Liver (tissue), 9 donors: Measurements from ENCODE around the gene GLB1L2. TPM values are rescaled to one million over a fixed set of nuclear protein-coding genes. Genes with fewer than 3 reads are reported as not detected.

Experiments used
- DNase-seq: peaks from one replicate; pipeline ENCODE4 v3.0.0-alpha.2; 2017; ENCODE audit warnings: low spot score
- H3K27ac ChIP-seq, 2 donors: one replicate each; pipeline ENCODE4 v1.7.0; 2013; ENCODE audit warnings: inconsistent platforms in 2 of 2, low read length in 2 of 2, control low read depth in 1 of 2, low read depth in 1 of 2, mild to moderate bottlenecking in 1 of 2
- H3K27me3 ChIP-seq, 4 donors: one replicate each; pipeline versions ENCODE4 v1.6.1 to v1.7.0; 2013; ENCODE audit warnings: low read length in 3 of 4, inconsistent platforms in 1 of 4, mild to moderate bottlenecking in 1 of 4, moderate library complexity in 1 of 4; ENCODE audit not compliant: control insufficient read depth in 4 of 4, insufficient read depth in 4 of 4
- H3K36me3 ChIP-seq, 4 donors: one replicate each; pipeline versions ENCODE4 v1.6.1 to v1.7.0; 2013; ENCODE audit warnings: low read length in 3 of 4, mild to moderate bottlenecking in 3 of 4, low read depth in 1 of 4, moderate library complexity in 1 of 4; ENCODE audit not compliant: control insufficient read depth in 4 of 4, insufficient read depth in 3 of 4
- H3K4me1 ChIP-seq, 4 donors: one replicate each; pipeline versions ENCODE4 v1.6.1 to v1.7.0; 2013; ENCODE audit warnings: low read length in 3 of 4, mild to moderate bottlenecking in 3 of 4, moderate library complexity in 1 of 4; ENCODE audit not compliant: control insufficient read depth in 4 of 4, insufficient read depth in 4 of 4
- H3K4me3 ChIP-seq, 3 donors: one replicate each; pipeline versions ENCODE4 v1.6.1 to v1.7.0; 2013; ENCODE audit warnings: low read length in 3 of 3, control low read depth in 1 of 3, low read depth in 1 of 3, mild to moderate bottlenecking in 1 of 3
- H3K9ac ChIP-seq, 2 donors: one replicate each; pipeline ENCODE4 v1.7.0; 2013; ENCODE audit warnings: low read length in 2 of 2, mild to moderate bottlenecking in 2 of 2, moderate library complexity in 2 of 2, control low read depth in 1 of 2, low read depth in 1 of 2
- H3K9me3 ChIP-seq, 4 donors: one replicate each; pipeline versions ENCODE4 v1.6.1 to v1.7.0; 2013; ENCODE audit warnings: low read length in 3 of 4; ENCODE audit not compliant: control insufficient read depth in 4 of 4
- CTCF ChIP-seq: fragments of 150-350 bp; IDR thresholded peaks from 2 replicates; pipeline ENCODE4 v1.5.1; 2017; ENCODE audit warnings: improper control_type of control experiment, low read depth, low read length; ENCODE audit not compliant: missing input control
- FOXA1 ChIP-seq: IDR thresholded peaks from 2 replicates; pipeline ENCODE4 v1.6.1; 2016; ENCODE audit warnings: antibody characterized with exemption
- FOXA2 ChIP-seq: IDR thresholded peaks from 2 replicates; pipeline ENCODE4 v1.6.1; 2016; ENCODE audit warnings: antibody characterized with exemption
- GABPA ChIP-seq, 2 donors: IDR thresholded peaks in 1 of 2; conservative IDR thresholded peaks in 1 of 2; 2 replicates each; pipeline ENCODE4 v1.6.1; 2016; ENCODE audit warnings: antibody characterized with exemption in 2 of 2, mild to moderate bottlenecking in 1 of 2, moderate library complexity in 1 of 2
- HNF4G ChIP-seq: IDR thresholded peaks from 2 replicates; pipeline ENCODE4 v1.6.1; 2016; ENCODE audit warnings: antibody characterized with exemption
- JUND ChIP-seq, 2 donors: IDR thresholded peaks; 2 replicates each; pipeline ENCODE4 v1.6.1; 2016; ENCODE audit warnings: antibody characterized with exemption in 2 of 2
- MAX ChIP-seq: IDR thresholded peaks from 2 replicates; pipeline ENCODE4 v1.6.1; 2016; ENCODE audit warnings: antibody characterized with exemption
- NR2F2 ChIP-seq: IDR thresholded peaks from 2 replicates; pipeline ENCODE4 v1.6.1; 2016; ENCODE audit warnings: antibody characterized with exemption
- RAD21 ChIP-seq, 2 donors: IDR thresholded peaks; 2 replicates each; pipeline ENCODE4 v1.6.1; 2016; ENCODE audit warnings: antibody characterized with exemption in 2 of 2, mild to moderate bottlenecking in 2 of 2
- RXRA ChIP-seq, 2 donors: IDR thresholded peaks; 2 replicates each; pipeline ENCODE4 v1.6.1; 2017 to 2018; ENCODE audit warnings: antibody characterized with exemption in 2 of 2, mild to moderate bottlenecking in 1 of 2
- SP1 ChIP-seq: IDR thresholded peaks from 2 replicates; pipeline ENCODE4 v1.6.1; 2018; ENCODE audit warnings: antibody characterized with exemption, mild to moderate bottlenecking
- TAF1 ChIP-seq: conservative IDR thresholded peaks from 2 replicates; pipeline ENCODE4 v1.6.1; 2016; ENCODE audit warnings: antibody characterized with exemption, mild to moderate bottlenecking
- YY1 ChIP-seq: IDR thresholded peaks from 2 replicates; pipeline ENCODE4 v1.6.1; 2016; ENCODE audit warnings: antibody characterized with exemption, mild to moderate bottlenecking
- WGBS: extraction: QIAGEN DNeasy Blood & Tissue Kit; methylation state at CpG from one replicate; pipeline ENCODE4 v1.1.7; 2013; 5-methylcytosine and 5-hydroxymethylcytosine counted together
- polyA plus RNA-seq, 2 donors: library from polyadenylated mRNA; stranded (reverse) in 1 of 2; unstranded in 1 of 2; fragments of 200-250 nt in 1 of 2; fragments of >200 nt in 1 of 2; fragmentation: Nextera tagmentation in 1 of 2; extraction: Ambion mirVana in 1 of 2; gene quantifications; one replicate each; pipeline versions ENCODE4 v1.2.1 to v1.2.3, GENCODE V29; 2013 to 2015
- total RNA-seq, 2 donors: library from RNA; depleted of rRNA; stranded (reverse); fragments of >200 nt; gene quantifications; one replicate each; pipeline ENCODE4 v1.2.3, GENCODE V29; 2014
- TF ChIP-seq, protein P1 (sequence below): IDR thresholded peaks from 2 replicates; pipeline ENCODE4 v1.6.1; 2016; ENCODE audit warnings: antibody characterized with exemption, mild to moderate bottlenecking
- donor health status: healthy.
- donor health status: healthy.
- donor health status: healthy.
- donor health status: healthy.
- donor health status: healthy.

The GLB1L2 gene
- total and polyA plus RNA-seq, 4 donors: 0.23 to 0.50 (median 0.42) TPM

- H3K9ac ChIP-seq: no peak overlapping the region
- no peak overlapping the region for H3K27ac ChIP-seq
- no peaks in the 10 kb centered on the region for H3K27me3 ChIP-seq
- no peaks in the 10 kb centered on the region for H3K36me3 ChIP-seq
- no peak for TF ChIP-seq FOXA2
- TF ChIP-seq YY1: no peak
- no peak for TF ChIP-seq JUND (IDR thresholded peaks at IDR 0.05)
- no peak for TF ChIP-seq MAX
- TF ChIP-seq TAF1: no peak
- no peak for TF ChIP-seq HNF4G
- DNase-seq: no peak
- H3K9me3 ChIP-seq: no peaks in the 10 kb centered on the region
- WGBS: 87% methylated on average over 30 of the region's 30 CpGs
- H3K4me3 ChIP-seq: no peak overlapping the region
- no peaks in the 10 kb centered on the region for H3K4me1 ChIP-seq
These were observed 38.1 kb downstream of the GLB1L2 start for GRCh38 chr11:134369656-134370525.

DNA sequence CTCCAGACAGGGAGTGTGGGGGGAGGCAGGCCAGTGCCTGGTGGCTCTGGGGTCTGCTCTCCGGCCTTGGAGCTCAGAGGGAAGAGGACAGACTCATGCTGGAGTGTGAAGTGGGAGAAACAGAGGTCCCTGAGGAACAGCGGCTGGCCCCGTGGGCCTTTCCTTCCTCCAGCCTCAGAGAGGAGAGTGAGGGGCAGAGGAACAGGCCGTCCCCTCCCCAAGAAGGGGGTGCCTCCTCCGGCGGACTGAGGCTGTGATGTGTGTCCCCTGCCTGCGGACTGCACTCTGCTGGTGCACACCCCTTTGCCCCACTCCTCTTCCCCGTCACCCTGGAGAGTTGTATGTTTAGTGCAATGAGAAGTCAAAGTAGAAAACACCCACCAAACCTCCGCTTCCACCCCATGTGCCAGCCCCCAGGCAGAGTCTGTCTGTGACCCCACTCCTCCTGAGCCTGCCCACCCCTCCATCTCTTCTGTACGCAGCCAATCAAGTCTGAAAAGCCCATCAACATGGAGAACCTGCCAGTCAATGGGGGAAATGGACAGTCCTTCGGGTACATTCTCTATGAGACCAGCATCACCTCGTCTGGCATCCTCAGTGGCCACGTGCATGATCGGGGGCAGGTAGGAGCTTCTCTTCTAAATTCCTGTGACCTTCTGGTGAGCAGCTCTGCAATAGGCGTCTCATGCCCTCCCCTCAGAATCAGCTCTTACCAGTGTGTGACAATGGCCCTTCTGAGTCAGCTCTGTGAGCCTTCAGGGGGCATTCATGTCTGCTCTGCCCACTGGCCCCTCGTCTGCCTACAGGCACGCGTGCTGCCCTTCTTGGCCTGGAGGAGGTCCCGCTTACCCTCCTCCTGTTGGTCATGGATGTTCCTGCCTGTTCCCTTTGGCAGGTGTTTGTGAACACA is 39.0 kb downstream of the GLB1L2 start:
- Histone ChIP-seq H3K4me1 (no peaks in the 10 kb centered on the region), H3K4me3 (no peak overlapping the region), H3K36me3 (no peaks in the 10 kb centered on the region), H3K27me3 (no peaks in the 10 kb centered on the region), H3K27ac (no peak overlapping the region), H3K9ac (no peak overlapping the region), H3K9me3 (no peaks in the 10 kb centered on the region)
- DNase-seq: no peak
- TF ChIP-seq YY1 (no peak), SP1 (no peak), TAF1 (no peak), FOXA1 (no peak), RAD21 (IDR thresholded peaks at IDR 0.05) (no peak), MAX (no peak), GABPA (IDR thresholded peaks at IDR 0.05 in 1 of 2, conservative IDR thresholded peaks at IDR 0.05 in 1 of 2) (no peak), NR2F2 (no peak), CTCF (no peak), RXRA (IDR thresholded peaks at IDR 0.05) (no peak), HNF4G (no peak)
- TF ChIP-seq, protein P1, sequence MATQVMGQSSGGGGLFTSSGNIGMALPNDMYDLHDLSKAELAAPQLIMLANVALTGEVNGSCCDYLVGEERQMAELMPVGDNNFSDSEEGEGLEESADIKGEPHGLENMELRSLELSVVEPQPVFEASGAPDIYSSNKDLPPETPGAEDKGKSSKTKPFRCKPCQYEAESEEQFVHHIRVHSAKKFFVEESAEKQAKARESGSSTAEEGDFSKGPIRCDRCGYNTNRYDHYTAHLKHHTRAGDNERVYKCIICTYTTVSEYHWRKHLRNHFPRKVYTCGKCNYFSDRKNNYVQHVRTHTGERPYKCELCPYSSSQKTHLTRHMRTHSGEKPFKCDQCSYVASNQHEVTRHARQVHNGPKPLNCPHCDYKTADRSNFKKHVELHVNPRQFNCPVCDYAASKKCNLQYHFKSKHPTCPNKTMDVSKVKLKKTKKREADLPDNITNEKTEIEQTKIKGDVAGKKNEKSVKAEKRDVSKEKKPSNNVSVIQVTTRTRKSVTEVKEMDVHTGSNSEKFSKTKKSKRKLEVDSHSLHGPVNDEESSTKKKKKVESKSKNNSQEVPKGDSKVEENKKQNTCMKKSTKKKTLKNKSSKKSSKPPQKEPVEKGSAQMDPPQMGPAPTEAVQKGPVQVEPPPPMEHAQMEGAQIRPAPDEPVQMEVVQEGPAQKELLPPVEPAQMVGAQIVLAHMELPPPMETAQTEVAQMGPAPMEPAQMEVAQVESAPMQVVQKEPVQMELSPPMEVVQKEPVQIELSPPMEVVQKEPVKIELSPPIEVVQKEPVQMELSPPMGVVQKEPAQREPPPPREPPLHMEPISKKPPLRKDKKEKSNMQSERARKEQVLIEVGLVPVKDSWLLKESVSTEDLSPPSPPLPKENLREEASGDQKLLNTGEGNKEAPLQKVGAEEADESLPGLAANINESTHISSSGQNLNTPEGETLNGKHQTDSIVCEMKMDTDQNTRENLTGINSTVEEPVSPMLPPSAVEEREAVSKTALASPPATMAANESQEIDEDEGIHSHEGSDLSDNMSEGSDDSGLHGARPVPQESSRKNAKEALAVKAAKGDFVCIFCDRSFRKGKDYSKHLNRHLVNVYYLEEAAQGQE: no peak
- 86% methylated on average over 19 of the region's 19 CpGs for WGBS
